Esophagus muscularis mucosa (tissue), 4 donors: ENCODE measurements around the gene POFUT2.

Experiments
- EP300 ChIP-seq: sonication (generic); formaldehyde crosslinking; IDR thresholded peaks from one replicate; pipeline ENCODE4 v1.6.1; 2017; ENCODE audit warnings: antibody characterized with exemption
- POLR2A ChIP-seq: fragments of 450-650 bp; IDR thresholded peaks from one replicate; pipeline ENCODE4 v1.6.1; 2017; ENCODE audit warnings: antibody characterized with exemption, moderate library complexity, mild to moderate bottlenecking, low read depth
- TF ChIP-seq, protein P1 (sequence below), 3 experiments: fragments of 200-600 bp in 2 of 3; fragments of 450-650 bp in 1 of 3; sonication (generic) in 2 of 3; IDR thresholded peaks; one replicate each; pipeline ENCODE4 v1.5.1; 2017 to 2019; ENCODE audit warnings: antibody characterized with exemption in 3 of 3, mild to moderate bottlenecking in 2 of 3, moderate library complexity in 1 of 3

DNA sequence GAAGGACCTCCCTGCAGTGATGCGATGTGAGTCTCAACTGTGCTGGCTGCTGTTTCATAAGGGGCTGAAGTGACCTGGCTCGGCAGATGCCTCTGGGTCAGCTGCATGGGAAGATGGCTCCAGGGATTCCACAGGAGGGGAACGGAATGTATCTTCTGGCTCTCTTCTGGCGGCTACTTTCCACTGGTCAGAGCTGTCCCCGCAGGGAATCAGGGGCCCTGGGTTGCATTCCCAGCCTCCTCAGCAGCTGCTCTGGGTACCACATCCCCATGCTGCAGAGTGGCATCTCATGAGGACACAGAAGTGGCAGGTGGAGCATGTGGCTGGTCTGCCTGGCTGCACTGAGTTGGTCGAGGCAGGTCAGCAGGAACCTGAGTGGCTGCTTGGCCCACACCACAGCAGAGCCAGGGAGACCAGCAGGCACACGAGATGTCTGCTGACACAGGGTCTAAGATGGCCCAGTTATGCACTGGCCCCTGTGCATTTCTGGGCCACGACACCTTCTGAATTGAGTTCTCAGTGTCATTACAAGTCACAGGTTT lies 42.8 kb downstream of the POFUT2 start:
- TF ChIP-seq, protein P1, sequence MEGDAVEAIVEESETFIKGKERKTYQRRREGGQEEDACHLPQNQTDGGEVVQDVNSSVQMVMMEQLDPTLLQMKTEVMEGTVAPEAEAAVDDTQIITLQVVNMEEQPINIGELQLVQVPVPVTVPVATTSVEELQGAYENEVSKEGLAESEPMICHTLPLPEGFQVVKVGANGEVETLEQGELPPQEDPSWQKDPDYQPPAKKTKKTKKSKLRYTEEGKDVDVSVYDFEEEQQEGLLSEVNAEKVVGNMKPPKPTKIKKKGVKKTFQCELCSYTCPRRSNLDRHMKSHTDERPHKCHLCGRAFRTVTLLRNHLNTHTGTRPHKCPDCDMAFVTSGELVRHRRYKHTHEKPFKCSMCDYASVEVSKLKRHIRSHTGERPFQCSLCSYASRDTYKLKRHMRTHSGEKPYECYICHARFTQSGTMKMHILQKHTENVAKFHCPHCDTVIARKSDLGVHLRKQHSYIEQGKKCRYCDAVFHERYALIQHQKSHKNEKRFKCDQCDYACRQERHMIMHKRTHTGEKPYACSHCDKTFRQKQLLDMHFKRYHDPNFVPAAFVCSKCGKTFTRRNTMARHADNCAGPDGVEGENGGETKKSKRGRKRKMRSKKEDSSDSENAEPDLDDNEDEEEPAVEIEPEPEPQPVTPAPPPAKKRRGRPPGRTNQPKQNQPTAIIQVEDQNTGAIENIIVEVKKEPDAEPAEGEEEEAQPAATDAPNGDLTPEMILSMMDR (IDR thresholded peaks at IDR 0.05), result no peak
- no peak for TF ChIP-seq EP300
- no peak for TF ChIP-seq POLR2A
